GM12874 (cell line): ENCODE data around the gene SH3BP5.

Source experiments
- CTCF ChIP-seq: IDR thresholded peaks from 2 replicates; pipeline ENCODE4 v1.5.1; 2011; ENCODE audit warnings: low read depth, mild to moderate bottlenecking, control low read depth, low read length, moderate library complexity; ENCODE audit not compliant: insufficient read depth

Gene SH3BP5

DNA sequence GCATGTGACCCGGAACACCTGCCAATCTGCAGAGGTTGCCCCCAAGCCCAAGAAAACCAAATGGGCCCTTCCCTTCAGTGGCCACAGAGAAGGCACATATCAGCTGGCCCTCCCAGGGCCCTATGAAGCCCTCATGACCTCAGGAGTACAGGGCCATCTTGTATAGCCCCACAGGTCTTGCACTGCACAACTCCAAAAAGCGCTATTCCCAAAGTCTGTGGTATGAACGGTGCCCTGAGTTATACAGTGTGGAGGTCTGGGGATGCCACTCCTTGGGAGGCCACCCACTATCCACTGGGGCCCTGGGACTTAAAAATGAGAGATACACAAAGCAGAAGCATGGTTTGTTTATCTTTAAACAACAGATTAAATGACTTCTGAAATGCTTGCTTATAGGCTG, 64.9 kb downstream of the SH3BP5 start:
- no peak for TF ChIP-seq CTCF

GRCh38 chr3:15266510-15267376, 65.6 kb downstream of the SH3BP5 start:
- no peak for TF ChIP-seq CTCF

- no peak for TF ChIP-seq CTCF
Observed at GRCh38 chr3:15265655-15266509, 66.5 kb downstream of the SH3BP5 start.

DNA sequence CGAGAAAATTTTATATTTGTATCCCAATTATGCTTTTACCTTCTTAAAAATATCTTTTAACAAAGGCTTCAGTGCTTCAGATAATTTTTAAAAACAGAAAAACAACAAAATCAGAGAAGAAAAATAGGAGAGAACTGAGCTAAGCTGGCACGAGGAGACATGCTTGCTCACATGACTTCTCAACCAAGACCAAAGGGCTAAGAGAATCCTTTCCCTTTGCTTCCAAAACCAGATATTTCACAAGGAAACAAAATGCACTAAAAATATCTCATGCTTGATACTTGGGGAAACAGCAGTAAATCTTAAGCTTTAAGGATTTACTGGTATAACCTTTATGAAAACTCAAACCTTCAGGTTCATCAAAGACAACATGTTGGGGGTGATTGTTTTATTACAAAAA, 67.9 kb downstream of the SH3BP5 start:
- no peak for TF ChIP-seq CTCF

DNA sequence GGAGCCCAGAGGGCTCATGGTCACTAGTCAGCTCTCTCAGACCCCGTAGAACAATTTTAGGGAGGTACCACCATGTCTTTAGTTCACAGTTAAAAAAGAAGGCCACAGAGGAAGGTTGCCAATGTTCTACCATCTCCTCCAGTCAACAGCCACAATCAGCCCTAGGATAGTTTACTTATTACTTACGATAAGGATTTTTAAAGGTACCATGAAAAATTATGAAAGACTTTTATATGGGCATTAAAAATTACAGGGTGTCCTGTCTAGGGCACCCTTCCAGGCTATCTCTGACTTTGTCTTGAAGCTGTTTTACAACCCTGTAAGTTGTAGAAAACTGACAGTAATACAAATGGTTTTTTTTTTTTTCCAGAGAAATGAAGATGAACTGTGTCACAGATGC, 68.5 kb downstream of the SH3BP5 start:
- no peak for TF ChIP-seq CTCF

DNA sequence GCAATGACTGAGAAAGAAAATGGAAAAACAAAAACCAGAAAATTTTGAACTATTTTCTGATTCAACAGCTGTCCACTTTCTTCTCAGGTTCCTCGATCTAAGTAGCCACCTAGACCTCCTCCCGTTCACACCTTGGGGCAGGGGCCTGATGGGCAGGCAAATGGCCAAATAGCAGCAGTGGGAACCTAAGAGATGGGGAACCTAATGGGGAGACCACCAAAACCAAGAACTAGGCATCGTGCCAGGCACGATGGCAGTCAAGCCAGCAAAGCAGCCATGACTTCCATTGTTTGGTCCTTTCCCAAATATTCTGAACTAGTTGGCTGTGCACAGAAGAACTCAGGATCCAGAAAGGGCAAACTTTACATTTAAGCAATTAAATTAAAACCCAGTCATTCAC, 69.3 kb downstream of the SH3BP5 start:
- TF ChIP-seq CTCF = no peak

DNA sequence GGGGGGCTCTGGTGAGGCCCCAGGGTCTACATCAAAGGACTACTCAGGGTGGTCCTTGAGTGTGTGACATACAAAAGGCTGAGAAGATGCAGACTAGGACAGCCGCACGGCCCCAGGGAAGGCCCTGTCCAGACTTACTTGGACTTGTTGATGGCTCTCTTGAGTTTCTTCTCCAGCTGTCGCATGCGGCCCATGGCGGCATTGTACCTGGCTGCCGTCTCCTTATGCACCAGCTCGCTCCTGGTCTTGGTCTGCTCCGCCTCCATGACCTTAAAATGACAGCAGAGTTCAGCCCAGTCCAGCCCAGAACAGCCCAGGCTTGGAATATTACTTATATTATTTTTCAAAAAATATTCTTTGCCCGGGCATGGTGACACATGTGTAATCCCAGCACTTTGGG, 70.4 kb downstream of the SH3BP5 start:
- no peak for TF ChIP-seq CTCF
